HG02642 (cell line): ENCODE measurements around the gene DNAH8.

Source experiments
- ATAC-seq: cut with Tn5 transposase; IDR thresholded peaks from one replicate; pipeline ENCODE4 v1.9.1; 2021; ENCODE audit warnings: mild to moderate bottlenecking; ENCODE audit not compliant: unreplicated experiment, poor library complexity

The DNAH8 gene

DNA sequence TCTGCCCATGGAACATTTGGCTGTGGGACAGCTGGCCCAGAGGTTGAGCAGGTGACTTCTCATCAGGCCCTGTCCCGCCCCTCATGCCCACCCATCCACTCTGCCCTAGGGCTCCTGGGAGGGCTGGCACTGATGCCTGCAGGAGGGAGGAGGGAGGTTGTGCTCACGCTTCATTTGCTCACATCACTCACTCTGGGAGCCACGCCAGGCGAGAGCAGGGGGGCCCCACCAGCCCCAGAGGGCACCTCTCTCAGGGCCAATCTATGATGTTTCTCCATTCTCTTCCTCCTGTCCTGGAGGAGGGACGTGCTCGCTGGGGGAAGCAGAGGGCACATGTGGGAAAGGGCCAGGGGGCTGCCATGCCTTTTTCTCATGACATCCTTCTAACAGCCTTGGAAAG is 322.6 kb downstream of the DNAH8 start:
- ATAC-seq = no peak

DNA sequence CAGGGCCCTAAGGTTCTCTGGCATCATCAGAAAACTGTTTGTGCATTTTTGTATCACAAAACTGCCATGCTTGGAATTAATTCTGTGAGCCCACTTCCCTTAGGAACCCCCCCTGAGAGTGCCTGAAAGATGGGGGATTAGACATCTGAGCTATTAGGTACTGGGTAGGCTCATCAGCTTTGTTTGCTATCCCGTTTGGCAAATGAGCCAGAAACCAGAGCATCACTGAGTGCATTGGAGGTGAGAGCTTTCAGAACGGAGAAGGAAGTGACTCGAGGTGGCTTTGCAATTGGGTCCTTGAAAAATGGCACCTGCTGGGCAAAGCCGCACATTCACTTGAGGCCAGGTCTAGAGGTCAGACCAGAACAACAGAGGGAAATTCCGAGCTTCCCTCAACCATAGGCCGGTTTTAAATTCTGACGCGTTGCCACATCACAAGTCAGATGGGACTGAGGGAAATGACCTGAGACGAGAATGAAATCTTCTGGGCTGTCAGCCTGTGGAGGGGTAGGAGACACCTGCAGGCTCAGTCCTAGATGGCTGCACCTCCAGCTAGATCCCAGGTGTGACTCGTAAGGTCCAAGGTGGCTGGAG is 325.1 kb downstream of the DNAH8 start:
- no peak for ATAC-seq

DNA sequence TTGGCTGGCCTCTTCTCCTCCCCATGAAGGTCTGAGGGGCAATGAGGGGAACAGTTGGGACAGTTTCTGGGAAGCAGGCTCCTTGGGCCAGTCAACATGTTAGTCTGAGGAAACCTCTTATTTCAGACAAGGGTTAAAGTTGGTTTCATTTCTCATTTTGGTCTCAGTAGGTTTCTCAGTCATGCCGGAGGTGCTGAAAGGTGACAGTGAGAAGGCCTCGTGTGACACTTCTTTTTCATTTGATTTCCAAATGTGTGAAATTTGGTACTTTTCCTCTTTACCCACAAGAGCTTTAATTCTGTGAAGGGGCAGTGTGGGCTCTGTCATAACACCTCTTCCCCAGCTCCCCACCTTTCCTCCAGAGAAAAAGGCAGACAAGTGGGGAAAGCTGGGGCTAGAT is 326.0 kb downstream of the DNAH8 start:
- no peak for ATAC-seq

DNA sequence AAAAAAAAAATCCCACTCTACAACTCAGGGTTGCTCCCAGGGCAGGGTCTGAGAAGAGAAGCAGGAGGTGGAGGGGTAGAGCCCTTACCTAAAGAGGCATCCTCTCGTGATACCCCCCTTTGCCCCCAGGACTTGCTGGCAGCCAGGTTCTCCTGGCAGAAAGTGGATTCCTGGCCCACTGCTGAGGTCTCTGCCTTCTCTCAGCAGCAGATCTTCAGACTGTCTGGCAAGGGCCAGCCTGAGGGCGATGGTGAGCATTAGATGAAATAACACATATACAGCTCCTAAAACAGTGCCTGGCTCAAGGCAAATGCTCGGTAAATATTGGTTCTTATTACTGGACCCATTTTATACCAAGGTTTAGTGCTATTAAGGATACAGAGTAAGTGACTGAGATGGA is 328.7 kb downstream of the DNAH8 start:
- ATAC-seq = no peak

DNA sequence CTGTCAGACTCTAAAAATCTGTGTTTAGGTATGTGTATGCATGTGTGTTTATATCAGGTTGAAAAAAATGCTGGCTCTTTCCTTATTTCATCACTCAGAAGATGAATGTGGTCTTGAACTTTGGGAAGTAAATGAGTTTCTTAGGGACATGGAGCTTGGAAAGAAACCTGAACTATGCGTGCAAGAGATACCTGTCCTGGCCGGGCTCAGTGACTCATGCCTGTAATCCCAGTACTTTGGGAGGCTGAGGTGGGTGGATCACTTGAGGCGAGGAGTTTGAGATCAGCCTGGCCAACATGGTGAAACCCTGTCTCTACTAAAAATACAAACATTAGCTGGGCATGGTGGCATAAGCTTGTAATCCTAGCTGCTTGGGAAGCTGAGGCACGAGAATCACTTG is 329.1 kb downstream of the DNAH8 start:
- no peak for ATAC-seq

DNA sequence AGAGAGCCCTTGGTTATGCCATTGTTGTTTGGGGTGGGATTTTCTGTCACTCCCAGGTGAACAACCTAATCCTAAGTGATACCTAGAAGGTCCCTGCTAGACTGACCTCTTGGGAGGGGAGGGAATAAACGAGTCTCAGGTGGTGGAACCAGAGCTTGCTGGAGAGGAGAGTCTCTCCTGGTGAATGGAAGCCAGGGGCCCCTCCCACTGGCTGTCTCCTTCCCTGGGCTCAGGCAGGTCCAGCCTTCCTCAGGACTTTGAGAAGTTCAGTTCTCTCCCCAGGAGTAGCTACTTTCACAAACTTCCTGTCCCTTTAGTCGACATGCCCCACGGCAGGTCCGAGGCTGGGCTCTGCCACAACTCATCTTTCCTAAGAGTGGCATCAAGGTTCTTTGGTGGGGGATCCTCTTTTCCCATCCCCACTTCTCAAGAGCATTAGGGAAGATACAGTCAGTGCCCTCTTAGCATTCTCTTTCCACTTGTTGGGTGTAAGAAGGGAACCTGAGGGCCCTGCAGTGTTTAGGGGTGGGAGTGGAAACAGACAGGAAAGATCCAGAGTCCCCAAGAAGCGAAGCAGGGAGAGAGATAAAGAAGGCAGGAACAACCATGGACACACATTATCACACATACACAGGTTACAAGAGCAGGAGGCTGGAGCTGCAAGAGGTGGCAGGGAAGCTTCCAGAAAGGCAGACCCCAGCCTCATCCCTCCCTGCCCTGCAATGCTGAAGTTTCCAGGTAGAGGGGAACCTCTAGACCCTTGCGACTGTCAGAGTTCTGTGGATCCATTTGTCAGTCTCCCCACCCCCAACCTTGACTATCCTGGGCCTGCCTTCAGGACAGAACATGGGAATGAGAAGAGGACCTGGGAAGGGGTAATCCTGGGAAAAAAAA is 332.6 kb downstream of the DNAH8 start:
- ATAC-seq = no peak

DNA sequence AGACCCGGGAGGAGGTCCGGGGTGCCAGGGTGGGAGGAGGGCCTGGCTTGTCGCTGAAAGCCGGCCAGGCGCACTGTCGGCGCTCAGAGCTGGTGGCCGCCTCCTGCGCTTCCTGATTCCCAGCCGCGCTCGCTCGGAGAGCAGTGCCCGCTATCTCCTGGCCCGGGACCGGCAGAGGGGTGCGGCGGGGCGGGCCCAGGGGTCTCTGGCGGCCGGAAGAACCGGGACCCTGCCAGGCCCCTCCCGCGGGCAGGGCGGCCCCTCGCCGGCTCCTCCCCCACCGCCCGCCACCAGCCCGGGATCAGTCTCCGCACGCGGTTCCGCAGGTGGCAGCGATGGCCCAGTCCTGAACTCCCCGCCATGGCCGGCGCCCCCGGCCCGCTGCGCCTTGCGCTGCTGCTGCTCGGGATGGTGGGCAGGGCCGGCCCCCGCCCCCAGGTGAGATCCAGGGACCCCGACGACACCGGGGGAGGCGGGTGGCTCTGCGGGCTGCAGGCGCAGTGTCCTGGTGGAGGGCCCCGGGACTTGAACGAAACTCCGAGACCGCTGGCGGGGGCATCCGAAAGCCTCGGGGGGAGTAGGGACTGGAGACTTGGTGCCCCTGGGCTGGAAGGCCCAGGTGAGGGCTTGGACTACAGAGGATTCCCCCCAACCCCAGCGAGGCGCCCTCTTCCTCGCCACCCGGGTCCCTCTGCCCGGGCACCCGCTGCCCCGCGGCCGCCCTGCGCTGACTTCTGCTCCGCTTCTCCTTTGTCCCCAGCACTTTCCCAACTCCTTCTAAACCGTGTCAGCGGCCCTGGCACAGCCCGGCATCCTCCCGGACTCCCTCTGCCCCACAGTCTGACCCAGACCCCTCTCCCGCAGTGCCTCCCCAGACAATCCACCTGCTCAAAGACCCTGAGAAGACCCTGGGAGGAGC is 333.6 kb downstream of the DNAH8 start, which contains the start of gene GLP1R:
GLP1R (plus strand) TSS at position 301 of the 919 bp plus-strand sequence; CDS start at position 361, 60 bp downstream.
- no peak for ATAC-seq

DNA sequence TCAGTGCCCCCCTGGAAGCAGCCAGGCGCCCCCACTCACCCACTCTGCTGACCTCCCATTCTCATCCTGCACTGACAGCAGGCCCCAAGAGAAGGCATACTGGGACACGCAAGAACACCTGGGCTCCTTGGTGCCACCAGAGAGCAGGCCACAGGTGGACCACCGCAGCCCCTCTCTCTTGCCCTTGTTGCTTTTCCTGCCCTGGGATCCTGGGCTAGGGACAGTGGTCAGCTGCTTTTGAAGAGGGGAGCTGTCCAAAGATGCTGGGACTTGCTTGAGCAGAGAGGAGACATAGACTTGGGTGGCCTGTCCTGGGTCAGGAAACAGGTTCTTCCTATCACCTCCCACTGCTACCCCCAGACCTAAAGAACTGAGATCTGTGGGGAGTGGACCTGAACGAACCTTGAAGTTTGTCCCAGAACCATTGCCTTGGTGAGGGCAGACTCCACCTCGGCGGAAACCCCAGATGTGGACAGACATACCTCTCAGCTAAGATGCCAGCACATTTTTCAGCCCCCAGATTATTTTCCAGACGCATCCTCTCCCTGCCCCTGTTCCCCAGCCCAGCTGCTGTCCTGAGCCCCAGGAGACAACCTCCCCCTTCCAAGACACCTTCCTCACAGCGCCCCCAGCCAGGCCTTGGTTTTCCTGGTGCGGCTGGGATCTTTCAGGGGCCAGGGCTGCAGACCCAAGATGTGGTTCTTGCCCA is 334.6 kb downstream of the DNAH8 start:
- no peak for ATAC-seq

DNA sequence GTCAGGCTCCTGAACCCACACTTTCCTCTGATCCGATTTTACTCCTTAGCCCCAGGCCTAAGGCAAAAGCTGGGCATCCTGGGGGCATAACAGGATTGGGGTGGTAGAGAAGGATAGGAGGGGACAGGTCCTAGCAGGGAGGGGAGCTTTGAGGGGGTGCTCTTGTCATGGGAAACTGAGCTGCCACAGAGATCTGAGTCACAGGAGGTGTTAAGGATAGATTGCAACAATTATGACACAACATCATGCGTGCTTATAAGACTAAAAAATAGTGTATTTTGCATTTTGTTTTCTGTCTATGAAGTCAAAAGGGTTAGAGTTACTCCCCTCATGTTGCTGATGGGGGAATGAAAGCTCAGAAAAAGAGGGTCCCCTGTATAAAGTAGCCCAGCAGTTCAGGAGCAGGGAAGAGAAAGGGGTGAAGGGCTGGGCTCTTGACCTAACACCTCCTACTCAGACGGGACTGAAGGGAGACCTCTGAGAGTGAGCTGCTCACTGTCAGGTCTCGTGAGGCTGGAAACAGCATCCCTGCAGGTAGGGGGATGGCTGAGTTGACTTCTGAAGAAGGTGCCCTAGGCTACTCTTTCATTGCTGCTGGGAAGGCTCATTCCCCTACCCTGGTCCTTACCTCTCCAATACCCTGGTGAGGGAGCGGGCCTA is 335.5 kb downstream of the DNAH8 start:
- ATAC-seq = no peak

DNA sequence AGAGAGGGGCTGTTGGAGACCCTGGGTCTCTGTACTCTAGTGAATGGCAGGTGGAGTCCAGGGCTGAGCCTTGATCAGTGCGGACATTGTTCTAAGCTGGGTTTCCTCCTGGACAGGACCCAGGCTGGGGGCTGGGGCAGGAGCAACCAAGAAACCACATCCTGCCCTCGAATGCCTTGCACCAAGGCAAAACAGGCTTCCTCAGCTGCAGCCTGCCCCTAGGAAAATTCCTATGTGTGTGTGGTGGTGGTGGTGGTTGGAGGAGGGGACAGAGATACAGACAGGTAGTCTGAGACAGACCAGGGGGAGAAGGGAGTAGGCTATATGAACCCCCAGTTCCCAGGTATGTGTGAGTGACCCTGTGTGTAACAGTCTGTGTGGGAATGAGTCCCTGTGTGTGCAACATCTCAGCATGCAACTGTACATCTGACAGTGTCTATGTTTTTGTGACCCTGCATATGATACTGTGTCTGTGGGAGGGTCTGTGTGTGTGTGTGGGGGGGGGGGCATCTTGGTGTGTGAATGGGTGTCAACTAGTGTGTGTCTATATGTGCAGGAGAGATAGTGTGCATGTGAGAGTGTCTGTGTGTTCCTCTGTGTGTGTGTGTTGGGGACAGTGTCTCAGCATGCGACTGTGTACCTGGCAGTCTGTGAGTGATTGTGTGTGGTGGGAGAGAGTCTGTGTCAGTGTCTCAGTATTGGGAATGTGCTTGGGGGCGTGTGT is 336.4 kb downstream of the DNAH8 start:
- no peak for ATAC-seq

DNA sequence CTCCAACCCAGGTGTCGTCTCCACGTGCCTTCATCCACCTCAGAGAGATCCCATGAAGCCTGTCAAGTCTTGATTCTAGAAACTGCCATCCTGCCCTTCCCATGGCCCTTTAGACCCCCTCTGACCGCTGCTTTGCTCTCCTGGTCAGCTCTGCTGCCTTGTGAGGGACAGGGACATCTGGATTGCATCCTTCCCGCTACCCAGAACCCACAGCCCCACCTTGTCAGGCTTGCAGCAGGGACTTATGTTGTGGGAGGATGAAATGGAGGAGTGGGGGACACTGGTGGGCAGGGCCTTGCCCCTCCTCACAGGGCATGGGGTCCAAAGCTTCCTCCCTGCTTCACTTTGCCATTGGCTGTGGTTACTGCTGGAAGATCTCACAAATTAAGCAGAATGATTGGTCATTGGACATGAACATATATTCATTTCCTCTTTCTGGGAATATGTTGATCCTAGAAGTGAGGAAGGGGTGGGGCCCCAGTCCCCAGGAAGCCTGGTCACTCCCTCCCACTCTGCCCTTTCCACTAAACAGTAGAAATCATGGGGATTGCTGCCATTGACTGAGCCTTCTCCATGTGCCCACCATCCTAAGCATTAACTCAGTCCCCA is 338.0 kb downstream of the DNAH8 start:
- no peak for ATAC-seq

DNA sequence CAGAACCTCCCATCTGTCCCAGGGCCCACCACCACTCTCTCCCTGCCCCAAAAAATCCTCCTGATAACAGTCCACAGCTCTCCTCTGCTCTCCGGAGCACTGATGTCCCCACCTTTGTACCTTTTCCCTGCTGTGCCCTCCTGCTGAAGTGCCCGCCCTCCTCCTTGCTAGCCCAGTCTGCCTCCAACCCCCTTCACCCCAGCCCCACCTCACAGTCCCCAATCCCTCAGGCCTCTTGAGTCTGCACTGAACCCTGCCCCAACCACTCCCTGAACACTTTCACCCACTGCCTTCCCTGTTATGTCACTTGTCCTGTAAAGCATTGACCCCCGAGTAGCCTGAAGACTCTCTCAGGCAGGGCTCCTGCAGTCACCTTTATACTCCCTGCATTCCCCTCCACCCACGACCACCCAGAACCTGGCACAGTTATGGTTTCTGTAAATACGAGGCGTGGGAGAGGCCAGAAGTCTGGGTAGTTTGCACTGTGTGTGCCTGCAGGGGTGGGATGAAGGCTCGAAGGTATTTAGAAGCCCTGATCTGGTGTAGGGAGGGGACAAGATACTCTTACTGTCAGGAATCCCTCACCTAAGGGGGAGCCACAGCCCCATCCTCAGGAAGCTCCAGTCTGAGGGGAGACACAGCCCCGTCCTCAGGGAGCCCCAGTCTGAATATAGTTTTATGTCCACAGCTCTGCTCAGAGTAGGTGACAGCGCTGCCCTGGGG is 338.9 kb downstream of the DNAH8 start:
- ATAC-seq = no peak

DNA sequence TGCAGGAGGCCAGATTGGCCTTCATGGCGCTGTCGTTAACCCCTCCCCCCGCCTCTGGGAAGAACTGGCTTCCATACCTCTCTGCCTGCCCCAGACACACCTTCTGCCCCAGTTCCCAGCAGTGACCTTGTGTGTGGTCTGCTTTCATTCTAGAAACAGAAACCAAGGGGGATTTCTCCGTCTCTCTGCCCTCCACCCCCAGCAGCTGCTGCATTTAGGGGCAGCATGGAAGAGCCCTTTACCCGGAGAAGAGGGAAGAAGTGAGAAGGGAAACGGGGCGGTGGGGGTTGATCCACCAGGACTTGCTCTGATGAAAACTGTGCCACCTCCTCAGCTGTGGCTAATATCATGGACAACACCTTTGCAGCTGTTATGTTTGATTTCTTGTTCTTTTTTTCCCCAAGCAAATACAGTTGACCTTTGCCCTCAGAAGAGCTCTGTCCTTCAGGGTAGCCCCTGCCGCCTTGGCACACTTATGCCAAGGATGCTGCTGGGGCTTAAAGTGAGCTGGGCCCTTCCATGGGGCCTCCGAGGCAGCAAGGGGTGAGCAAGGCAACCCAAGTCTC is 339.5 kb downstream of the DNAH8 start:
- ATAC-seq = no peak

DNA sequence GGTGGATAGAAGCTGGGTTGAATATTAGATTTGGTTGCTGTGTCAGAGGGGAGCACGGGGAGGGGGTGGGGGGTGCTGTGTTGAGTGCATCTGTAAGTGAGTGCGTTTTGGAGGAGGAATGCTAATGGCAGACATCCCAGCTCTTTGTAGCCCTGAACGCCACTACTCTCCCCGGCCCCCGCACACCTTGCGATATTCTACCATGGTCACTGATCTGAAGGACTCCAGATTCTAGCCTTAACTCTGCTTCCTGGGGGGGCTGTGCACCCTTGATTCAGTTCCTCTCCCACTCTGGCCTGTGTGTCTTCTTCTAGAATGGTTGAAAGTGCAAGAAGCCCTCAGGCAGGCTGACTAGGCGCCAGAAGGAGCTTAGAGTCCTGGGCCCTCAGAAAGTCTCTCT is 340.6 kb downstream of the DNAH8 start:
- no peak for ATAC-seq

DNA sequence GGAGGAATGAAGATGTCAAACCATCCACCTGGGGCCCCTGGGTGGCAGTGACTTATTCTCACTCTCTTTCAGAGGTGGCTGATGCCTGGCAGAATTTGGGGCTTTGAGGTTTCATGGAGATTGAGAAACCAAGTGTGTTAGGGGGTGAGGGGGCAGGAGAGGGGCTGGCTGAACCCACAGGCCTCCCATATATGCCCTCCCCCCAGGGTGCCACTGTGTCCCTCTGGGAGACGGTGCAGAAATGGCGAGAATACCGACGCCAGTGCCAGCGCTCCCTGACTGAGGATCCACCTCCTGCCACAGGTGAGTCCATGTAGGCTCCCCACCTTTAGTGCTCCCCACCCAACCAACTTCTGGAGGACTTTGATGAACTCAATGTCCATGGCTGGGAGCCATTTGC is 341.1 kb downstream of the DNAH8 start:
- ATAC-seq = no peak

DNA sequence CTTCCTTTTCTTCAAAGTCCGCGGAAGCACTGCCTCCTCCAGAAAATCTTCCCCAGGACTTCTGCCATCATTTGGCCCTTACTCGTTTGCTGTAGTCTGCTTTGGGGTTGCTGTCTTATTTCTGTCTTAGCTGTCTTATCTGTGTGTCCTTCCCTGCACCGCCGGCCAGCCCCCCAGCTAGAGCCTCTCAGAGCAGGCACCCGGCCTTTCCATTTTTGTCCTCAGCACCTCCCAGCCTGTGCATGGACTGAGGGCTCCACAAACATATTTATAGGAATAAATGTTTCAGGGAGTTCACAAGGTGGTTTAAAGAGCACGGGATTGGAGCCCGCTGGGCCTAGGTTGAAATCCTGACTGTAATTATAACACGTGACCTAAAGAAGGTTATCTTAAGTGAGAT is 341.6 kb downstream of the DNAH8 start:
- no peak for ATAC-seq

DNA sequence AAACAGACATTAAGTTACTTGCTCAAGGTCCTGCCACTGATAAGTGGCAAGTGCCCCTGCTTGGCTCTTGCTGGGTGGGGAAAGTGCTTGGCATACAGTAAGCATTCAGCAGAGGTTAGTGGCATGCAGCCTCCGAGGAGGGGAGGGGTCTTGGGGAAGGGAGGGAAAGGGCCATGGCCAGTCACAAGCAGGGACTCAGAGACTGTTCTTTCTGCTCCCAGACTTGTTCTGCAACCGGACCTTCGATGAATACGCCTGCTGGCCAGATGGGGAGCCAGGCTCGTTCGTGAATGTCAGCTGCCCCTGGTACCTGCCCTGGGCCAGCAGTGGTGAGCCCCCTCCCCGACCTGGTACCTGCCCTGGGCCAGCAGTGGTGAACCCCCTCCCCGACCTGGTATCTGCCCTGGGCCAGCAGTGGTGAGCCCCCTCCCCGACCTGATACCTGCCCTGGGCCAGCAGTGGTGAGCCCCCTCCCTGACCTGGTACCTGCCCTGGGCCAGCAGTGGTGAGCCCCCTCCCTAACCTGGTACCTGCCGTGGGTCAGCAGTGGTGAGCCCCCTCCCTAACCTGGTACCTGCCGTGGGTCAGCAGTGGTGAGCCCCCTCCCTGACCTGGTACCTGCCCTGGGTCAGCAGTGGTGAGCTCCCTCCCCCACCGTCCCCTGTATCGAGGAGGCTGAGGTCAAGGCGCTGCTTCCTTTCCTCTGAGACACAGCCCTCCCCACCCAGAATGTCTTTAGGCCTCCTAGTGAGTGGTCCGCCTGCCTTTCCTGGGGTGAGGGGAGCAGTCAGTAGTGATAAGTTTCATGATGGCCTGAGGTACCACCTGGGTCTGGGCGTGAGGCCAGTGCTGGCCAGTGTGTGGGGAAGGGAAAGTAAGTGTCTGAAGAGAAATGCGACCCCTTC is 342.4 kb downstream of the DNAH8 start:
- ATAC-seq = no peak
